ENCODE measurements around the gene CORO2A.

DNA sequence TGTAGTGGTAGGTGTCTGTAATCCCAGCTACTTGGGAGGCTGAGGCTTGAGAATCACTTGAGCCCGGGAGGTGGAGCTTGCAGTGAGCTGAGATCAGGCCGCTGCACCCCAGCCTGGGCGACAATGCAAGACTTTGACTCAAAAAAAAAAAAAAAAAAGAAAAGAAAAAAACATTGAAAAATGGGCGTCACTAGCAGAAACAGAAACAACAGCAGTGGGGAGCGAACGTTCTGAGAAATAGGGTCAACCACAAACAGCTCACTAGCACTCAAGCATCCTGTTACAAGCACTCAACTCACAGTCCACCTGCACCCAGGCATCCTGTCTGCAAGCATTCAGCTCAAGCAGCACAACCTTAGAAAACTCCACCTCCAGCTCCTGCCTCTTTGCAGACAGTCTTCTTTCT lies 90.6 kb downstream of the CORO2A start:
- TF ChIP-seq CREB1 (IDR thresholded peaks at IDR 0.05; ENCODE audit: low read depth) (no peak), FOXM1 (IDR thresholded peaks at IDR 0.05; ENCODE audit: borderline replicate concordance, low read depth) (no peak), TCF12 (IDR thresholded peaks at IDR 0.05; ENCODE audit: low read depth) (no peak), CEBPB (IDR thresholded peaks at IDR 0.05) (no peak), REST (IDR thresholded peaks at IDR 0.05; ENCODE audit: low read depth) (no peak), EGR1 (IDR thresholded peaks at IDR 0.05) (no peak), MAX (IDR thresholded peaks at IDR 0.05) (no peak), RAD21 (IDR thresholded peaks at IDR 0.05; ENCODE audit: low read depth) (no peak), TAF1 (IDR thresholded peaks at IDR 0.05; ENCODE audit: low read depth) (no peak), YY1 (IDR thresholded peaks at IDR 0.05; ENCODE audit: low read depth) (no peak), EP300 (IDR thresholded peaks at IDR 0.05; ENCODE audit: borderline replicate concordance) (no peak), TEAD4 (IDR thresholded peaks at IDR 0.05) (no peak)

Measured in Ishikawa (cell line).